H4 (cell line): ENCODE results near the gene IFTAP. TPM values are rescaled to one million over a fixed set of nuclear protein-coding genes. Genes with fewer than 3 reads are reported as not detected.

Experiments
- DNase-seq: peaks from one replicate; pipeline ENCODE4 v3.0.0-alpha.2; 2015; ENCODE audit warnings: low spot score
- total RNA-seq: library from RNA; depleted of rRNA; stranded (reverse); fragments of >200 nt; shearing (Covaris generic); gene quantifications from 2 replicates; pipeline ENCODE4 v1.2.3, GENCODE V29; 2014

The IFTAP gene
- total RNA-seq, 1 experiment from 2014 or later: 68.2 TPM

- no peak for DNase-seq
These were observed 3.7 kb downstream of the IFTAP start, which contains the start of gene RAG2 for GRCh38 chr11:36598051-36598450. Gene RAG2 (minus strand): TSS chr11:36598236. CDS start chr11:36594168, 4,068 bp downstream.

GRCh38 chr11:36600180-36600579 lies 5.9 kb downstream of the IFTAP start:
- no peak for DNase-seq

- DNase-seq: no peak
These were observed 6.9 kb downstream of the IFTAP start for GRCh38 chr11:36601155-36601554.

GRCh38 chr11:36602135-36602534 lies 7.8 kb downstream of the IFTAP start:
- no peak for DNase-seq

- no peak for DNase-seq
These were observed 11.2 kb downstream of the IFTAP start for GRCh38 chr11:36605221-36606216.

GRCh38 chr11:36608491-36609199 lies 14.3 kb downstream of the IFTAP start:
- DNase-seq: no peak

GRCh38 chr11:36609383-36609782 lies 15.1 kb downstream of the IFTAP start:
- DNase-seq: no peak

GRCh38 chr11:36615826-36616225 lies 21.5 kb downstream of the IFTAP start:
- DNase-seq: no peak

GRCh38 chr11:36617543-36618362 lies 23.5 kb downstream of the IFTAP start:
- no peak for DNase-seq

GRCh38 chr11:36618363-36619047 lies 24.2 kb downstream of the IFTAP start:
- no peak for DNase-seq

- DNase-seq: no peak
These were observed 25.2 kb downstream of the IFTAP start for GRCh38 chr11:36619502-36619901.

GRCh38 chr11:36620246-36620645 lies 25.9 kb downstream of the IFTAP start:
- no peak for DNase-seq

- DNase-seq: peak; percentile 27
These were observed 28.3 kb downstream of the IFTAP start for GRCh38 chr11:36622431-36623136.

- no peak for DNase-seq
These were observed 29.2 kb downstream of the IFTAP start for GRCh38 chr11:36623494-36623893.

GRCh38 chr11:36627006-36627405 lies 32.7 kb downstream of the IFTAP start:
- no peak for DNase-seq

GRCh38 chr11:36627471-36627870 lies 33.2 kb downstream of the IFTAP start:
- no peak for DNase-seq

GRCh38 chr11:36628141-36628540 lies 33.8 kb downstream of the IFTAP start:
- no peak for DNase-seq

- no peak for DNase-seq
These were observed 34.5 kb downstream of the IFTAP start for GRCh38 chr11:36628765-36629244.

GRCh38 chr11:36631774-36632173 lies 37.5 kb downstream of the IFTAP start:
- no peak for DNase-seq
